ENCODE results near the gene TERF2IP. TPM values are rescaled to one million over a fixed set of nuclear protein-coding genes. Genes with fewer than 3 reads are reported as not detected.

The TERF2IP gene
- total and polyA plus RNA-seq, 2 of the 13 experiments (the other 11 are each of a cell fraction or from before 2014, with no cell fraction given): 26.4 to 50.2 TPM

DNA sequence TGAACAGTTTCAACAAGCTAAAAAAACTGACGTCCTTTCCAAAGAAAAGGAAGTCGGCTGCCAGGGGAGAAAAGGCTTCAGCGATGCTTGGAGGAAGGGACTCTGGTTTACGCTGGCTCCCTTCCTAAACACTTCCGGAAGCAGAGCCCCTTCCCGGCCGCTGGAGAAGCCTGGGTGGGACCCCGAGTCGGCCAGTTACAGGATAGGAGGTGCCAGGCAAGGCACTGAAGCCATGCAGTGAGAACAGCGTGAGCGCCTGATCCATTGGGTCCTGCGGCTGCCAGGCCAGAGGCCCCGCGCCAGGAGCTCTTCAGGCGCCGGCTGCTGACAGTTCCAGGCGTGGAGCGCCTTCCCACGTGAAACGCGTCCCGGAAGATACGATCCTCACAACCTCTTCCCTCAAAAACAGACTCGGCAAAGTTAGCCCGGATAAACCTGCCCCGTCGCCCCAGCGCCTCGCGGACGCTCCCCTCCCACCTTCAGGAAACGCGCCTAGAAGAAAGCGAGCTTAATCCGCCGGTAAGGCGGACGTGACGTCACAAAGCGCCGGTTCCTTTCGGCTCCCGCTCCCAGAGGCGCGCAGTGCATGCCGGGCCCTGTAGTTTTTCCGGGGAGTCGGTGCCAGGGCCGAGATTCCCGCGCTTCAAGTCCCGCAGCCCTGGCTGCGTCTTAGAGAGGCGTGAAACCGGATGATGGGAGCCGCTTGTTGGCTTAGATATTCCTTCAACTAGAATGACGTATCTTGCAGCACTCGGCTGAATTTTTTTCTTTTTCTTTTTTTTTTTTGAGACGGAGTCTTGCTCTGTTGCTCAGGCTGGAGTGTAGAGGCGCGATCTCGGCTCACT, 24.6 kb upstream of the TERF2IP start, which contains the start of gene ADAT1 (continued):
- TF ChIP-seq RXRB (CRISPR knock-in tag; IDR thresholded peaks at IDR 0.05; ENCODE audit: borderline replicate concordance) (peak; percentile 69; the same call in 1 of the 2 replicates), ZNF484 (CRISPR knock-in tag; IDR thresholded peaks at IDR 0.05; ENCODE audit: borderline replicate concordance, low read depth) (no peak), ZNF510 (CRISPR knock-in tag; IDR thresholded peaks at IDR 0.05; ENCODE audit: low read depth) (no peak), ZNF839 (CRISPR knock-in tag; IDR thresholded peaks at IDR 0.05; ENCODE audit: borderline replicate concordance) (peak; percentile 67; the same call in 1 of the 2 replicates), ZNF703 (CRISPR knock-in tag; IDR thresholded peaks at IDR 0.05; ENCODE audit: borderline replicate concordance) (peak; percentile 30; the same call in 1 of the 2 replicates), ZNF234 (CRISPR knock-in tag; conservative IDR thresholded peaks at IDR 0.05) (no peak), DPF2 (CRISPR knock-in tag; IDR thresholded peaks at IDR 0.05; ENCODE audit: borderline replicate concordance, low read depth) (no peak), BCL6 (CRISPR knock-in tag; IDR thresholded peaks at IDR 0.05) (peak; percentile 35; the same call in 1 of the 2 replicates), ARNT (IDR thresholded peaks at IDR 0.05) (no peak), RBM22 (optimal IDR thresholded peaks at IDR 0.05; ENCODE audit: low read length) (peak; percentile 76)
- TF ChIP-seq, protein P1, sequence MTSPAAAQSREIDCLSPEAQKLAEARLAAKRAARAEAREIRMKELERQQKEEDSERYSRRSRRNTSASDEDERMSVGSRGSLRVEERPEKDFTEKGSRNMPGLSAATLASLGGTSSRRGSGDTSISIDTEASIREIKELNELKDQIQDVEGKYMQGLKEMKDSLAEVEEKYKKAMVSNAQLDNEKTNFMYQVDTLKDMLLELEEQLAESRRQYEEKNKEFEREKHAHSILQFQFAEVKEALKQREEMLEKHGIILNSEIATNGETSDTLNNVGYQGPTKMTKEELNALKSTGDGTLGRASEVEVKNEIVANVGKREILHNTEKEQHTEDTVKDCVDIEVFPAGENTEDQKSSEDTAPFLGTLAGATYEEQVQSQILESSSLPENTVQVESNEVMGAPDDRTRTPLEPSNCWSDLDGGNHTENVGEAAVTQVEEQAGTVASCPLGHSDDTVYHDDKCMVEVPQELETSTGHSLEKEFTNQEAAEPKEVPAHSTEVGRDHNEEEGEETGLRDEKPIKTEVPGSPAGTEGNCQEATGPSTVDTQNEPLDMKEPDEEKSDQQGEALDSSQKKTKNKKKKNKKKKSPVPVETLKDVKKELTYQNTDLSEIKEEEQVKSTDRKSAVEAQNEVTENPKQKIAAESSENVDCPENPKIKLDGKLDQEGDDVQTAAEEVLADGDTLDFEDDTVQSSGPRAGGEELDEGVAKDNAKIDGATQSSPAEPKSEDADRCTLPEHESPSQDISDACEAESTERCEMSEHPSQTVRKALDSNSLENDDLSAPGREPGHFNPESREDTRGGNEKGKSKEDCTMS (CRISPR knock-in tag; conservative IDR thresholded peaks at IDR 0.05): no peak
- TF ChIP-seq, protein P2, sequence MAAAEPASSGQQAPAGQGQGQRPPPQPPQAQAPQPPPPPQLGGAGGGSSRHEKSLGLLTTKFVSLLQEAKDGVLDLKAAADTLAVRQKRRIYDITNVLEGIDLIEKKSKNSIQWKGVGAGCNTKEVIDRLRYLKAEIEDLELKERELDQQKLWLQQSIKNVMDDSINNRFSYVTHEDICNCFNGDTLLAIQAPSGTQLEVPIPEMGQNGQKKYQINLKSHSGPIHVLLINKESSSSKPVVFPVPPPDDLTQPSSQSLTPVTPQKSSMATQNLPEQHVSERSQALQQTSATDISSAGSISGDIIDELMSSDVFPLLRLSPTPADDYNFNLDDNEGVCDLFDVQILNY (CRISPR knock-in tag; conservative IDR thresholded peaks at IDR 0.05): peak; percentile 88
- TF ChIP-seq, protein P3, sequence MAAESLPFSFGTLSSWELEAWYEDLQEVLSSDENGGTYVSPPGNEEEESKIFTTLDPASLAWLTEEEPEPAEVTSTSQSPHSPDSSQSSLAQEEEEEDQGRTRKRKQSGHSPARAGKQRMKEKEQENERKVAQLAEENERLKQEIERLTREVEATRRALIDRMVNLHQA (CRISPR knock-in tag; IDR thresholded peaks at IDR 0.05): no peak; the same call in 1 of the 2 replicates
- TF ChIP-seq, protein P4, sequence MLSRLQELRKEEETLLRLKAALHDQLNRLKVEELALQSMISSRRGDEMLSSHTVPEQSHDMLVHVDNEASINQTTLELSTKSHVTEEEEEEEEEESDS (CRISPR knock-in tag; IDR thresholded peaks at IDR 0.05; ENCODE audit: borderline replicate concordance): no peak
- TF ChIP-seq, protein P5, sequence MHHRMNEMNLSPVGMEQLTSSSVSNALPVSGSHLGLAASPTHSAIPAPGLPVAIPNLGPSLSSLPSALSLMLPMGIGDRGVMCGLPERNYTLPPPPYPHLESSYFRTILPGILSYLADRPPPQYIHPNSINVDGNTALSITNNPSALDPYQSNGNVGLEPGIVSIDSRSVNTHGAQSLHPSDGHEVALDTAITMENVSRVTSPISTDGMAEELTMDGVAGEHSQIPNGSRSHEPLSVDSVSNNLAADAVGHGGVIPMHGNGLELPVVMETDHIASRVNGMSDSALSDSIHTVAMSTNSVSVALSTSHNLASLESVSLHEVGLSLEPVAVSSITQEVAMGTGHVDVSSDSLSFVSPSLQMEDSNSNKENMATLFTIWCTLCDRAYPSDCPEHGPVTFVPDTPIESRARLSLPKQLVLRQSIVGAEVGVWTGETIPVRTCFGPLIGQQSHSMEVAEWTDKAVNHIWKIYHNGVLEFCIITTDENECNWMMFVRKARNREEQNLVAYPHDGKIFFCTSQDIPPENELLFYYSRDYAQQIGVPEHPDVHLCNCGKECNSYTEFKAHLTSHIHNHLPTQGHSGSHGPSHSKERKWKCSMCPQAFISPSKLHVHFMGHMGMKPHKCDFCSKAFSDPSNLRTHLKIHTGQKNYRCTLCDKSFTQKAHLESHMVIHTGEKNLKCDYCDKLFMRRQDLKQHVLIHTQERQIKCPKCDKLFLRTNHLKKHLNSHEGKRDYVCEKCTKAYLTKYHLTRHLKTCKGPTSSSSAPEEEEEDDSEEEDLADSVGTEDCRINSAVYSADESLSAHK (CRISPR knock-in tag; IDR thresholded peaks at IDR 0.05; ENCODE audit: borderline replicate concordance): no peak
- TF ChIP-seq, protein P6, sequence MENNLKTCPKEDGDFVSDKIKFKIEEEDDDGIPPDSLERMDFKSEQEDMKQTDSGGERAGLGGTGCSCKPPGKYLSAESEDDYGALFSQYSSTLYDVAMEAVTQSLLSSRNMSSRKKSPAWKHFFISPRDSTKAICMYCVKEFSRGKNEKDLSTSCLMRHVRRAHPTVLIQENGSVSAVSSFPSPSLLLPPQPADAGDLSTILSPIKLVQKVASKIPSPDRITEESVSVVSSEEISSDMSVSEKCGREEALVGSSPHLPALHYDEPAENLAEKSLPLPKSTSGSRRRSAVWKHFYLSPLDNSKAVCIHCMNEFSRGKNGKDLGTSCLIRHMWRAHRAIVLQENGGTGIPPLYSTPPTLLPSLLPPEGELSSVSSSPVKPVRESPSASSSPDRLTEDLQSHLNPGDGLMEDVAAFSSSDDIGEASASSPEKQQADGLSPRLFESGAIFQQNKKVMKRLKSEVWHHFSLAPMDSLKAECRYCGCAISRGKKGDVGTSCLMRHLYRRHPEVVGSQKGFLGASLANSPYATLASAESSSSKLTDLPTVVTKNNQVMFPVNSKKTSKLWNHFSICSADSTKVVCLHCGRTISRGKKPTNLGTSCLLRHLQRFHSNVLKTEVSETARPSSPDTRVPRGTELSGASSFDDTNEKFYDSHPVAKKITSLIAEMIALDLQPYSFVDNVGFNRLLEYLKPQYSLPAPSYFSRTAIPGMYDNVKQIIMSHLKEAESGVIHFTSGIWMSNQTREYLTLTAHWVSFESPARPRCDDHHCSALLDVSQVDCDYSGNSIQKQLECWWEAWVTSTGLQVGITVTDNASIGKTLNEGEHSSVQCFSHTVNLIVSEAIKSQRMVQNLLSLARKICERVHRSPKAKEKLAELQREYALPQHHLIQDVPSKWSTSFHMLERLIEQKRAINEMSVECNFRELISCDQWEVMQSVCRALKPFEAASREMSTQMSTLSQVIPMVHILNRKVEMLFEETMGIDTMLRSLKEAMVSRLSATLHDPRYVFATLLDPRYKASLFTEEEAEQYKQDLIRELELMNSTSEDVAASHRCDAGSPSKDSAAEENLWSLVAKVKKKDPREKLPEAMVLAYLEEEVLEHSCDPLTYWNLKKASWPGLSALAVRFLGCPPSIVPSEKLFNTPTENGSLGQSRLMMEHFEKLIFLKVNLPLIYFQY (CRISPR knock-in tag; IDR thresholded peaks at IDR 0.05; ENCODE audit: borderline replicate concordance): peak; percentile 65; the same call in 1 of the 2 replicates

All from HepG2 (cell line).